HEK293 (cell line): ENCODE data around the gene C17orf50.

Experiments
- ATF2 ChIP-seq: fragments of 450-650 bp; formaldehyde crosslinking; IDR thresholded peaks from 2 replicates; pipeline ENCODE4 v1.5.1; 2016; ENCODE audit warnings: missing biosample characterization, missing genetic modification characterization, low read depth
- CTCF ChIP-seq: fragments of 450-650 bp; formaldehyde crosslinking; IDR thresholded peaks from 2 replicates; pipeline ENCODE4 v1.5.1; 2016; ENCODE audit warnings: missing biosample characterization, missing genetic modification characterization
- KLF10 ChIP-seq: fragments of 450-650 bp; IDR thresholded peaks from 2 replicates; pipeline ENCODE4 v1.5.1; 2018; ENCODE audit warnings: missing biosample characterization, mild to moderate bottlenecking, missing genetic modification characterization
- RBAK ChIP-seq: fragments of 450-650 bp; formaldehyde crosslinking; IDR thresholded peaks from 2 replicates; pipeline ENCODE4 v1.5.1; 2016; ENCODE audit warnings: missing biosample characterization, missing genetic modification characterization
- SALL2 ChIP-seq: fragments of 450-650 bp; formaldehyde crosslinking; IDR thresholded peaks from 2 replicates; pipeline ENCODE4 v1.5.0; 2017; ENCODE audit warnings: missing biosample characterization, mild to moderate bottlenecking, missing genetic modification characterization, borderline replicate concordance
- ZNF121 ChIP-seq: fragments of 450-650 bp; formaldehyde crosslinking; IDR thresholded peaks from 2 replicates; pipeline ENCODE4 v1.5.1; 2016; ENCODE audit warnings: missing biosample characterization, missing genetic modification characterization
- ZNF138 ChIP-seq: fragments of 450-650 bp; formaldehyde crosslinking; IDR thresholded peaks from 2 replicates; pipeline ENCODE4 v1.5.1; 2016; ENCODE audit warnings: missing biosample characterization, missing genetic modification characterization, borderline replicate concordance
- ZNF324 ChIP-seq: fragments of 450-650 bp; formaldehyde crosslinking; IDR thresholded peaks from 2 replicates; pipeline ENCODE4 v1.5.1; 2016; ENCODE audit warnings: missing biosample characterization, missing genetic modification characterization
- ZNF624 ChIP-seq: fragments of 450-650 bp; formaldehyde crosslinking; IDR thresholded peaks from 2 replicates; pipeline ENCODE4 v1.5.1; 2017; ENCODE audit warnings: missing biosample characterization, missing genetic modification characterization
- ZNF76 ChIP-seq: fragments of 450-650 bp; formaldehyde crosslinking; IDR thresholded peaks from 2 replicates; pipeline ENCODE4; 2016; ENCODE audit warnings: low read depth, missing biosample characterization, missing genetic modification characterization, borderline replicate concordance
- ZNF776 ChIP-seq: fragments of 450-650 bp; formaldehyde crosslinking; IDR thresholded peaks from 2 replicates; pipeline ENCODE4 v1.5.0; 2017; ENCODE audit warnings: missing biosample characterization, missing genetic modification characterization, borderline replicate concordance

GRCh38 chr17:35766903-35767510 is 6.3 kb downstream of the C17orf50 start:
- peak; percentile 21; the same call in 1 of the 2 replicates for TF ChIP-seq CTCF (tag by site-specific recombination)
- no peak for TF ChIP-seq RBAK (tag by site-specific recombination)
- no peak for TF ChIP-seq SALL2
- TF ChIP-seq ZNF624 (tag by site-specific recombination): no peak
- TF ChIP-seq ZNF776 (tag by site-specific recombination): no peak
- no peak for TF ChIP-seq KLF10
- no peak for TF ChIP-seq ZNF324 (tag by site-specific recombination)
- no peak for TF ChIP-seq ATF2 (tag by site-specific recombination)
- no peak for TF ChIP-seq ZNF138 (tag by site-specific recombination)
- no peak for TF ChIP-seq ZNF76 (tag by site-specific recombination)
- no peak for TF ChIP-seq ZNF121 (tag by site-specific recombination)
